Body of pancreas (tissue), 4 donors: Measurements from ENCODE around the gene DPP9.

Source experiments
- CTCF ChIP-seq, 7 experiments: fragments of 450-650 bp in 4 of 7; fragments of 200-600 bp in 3 of 7; sonication (generic) in 3 of 7; IDR thresholded peaks; one replicate each; pipeline ENCODE4 v1.5.1; 2016 to 2019; ENCODE audit warnings: antibody characterized with exemption in 7 of 7
- POLR2A ChIP-seq, 3 donors: fragments of 450-650 bp; IDR thresholded peaks; one replicate each; pipeline ENCODE4 v1.6.1; 2016; ENCODE audit warnings: antibody characterized with exemption in 3 of 3, mild to moderate bottlenecking in 2 of 3

- TF ChIP-seq CTCF (IDR thresholded peaks at IDR 0.05) (no peak), POLR2A (IDR thresholded peaks at IDR 0.05) (no peak)
These were observed 13.4 kb downstream of the DPP9 start for GRCh38 chr19:4710281-4710600.
